Prostate gland (tissue), 2 donors: ENCODE measurements around the gene ZGPAT. TPM values are rescaled to one million over a fixed set of nuclear protein-coding genes. Genes with fewer than 3 reads are reported as not detected.

Experiments
- DNase-seq: peaks from one replicate; pipeline ENCODE4 v3.0.0-alpha.2; 2019; ENCODE audit warnings: low spot score
- H3K27ac ChIP-seq, 2 donors: fragments of 200-600 bp; sonication (generic); 2 replicates each; pipeline ENCODE4 v1.5.1; 2017 to 2019
- H3K27me3 ChIP-seq: fragments of 200-600 bp; sonication (generic); replicated peaks from 2 replicates; pipeline ENCODE4 v1.5.1; 2019; ENCODE audit not compliant: insufficient read depth
- H3K36me3 ChIP-seq, 2 donors: fragments of 200-600 bp; sonication (generic); 1 replicate in 1 of 2; 2 replicates in 1 of 2; pipeline versions ENCODE4 v1.5.1 to v1.8.1; 2017 to 2019
- H3K4me1 ChIP-seq: fragments of 200-600 bp; sonication (generic); replicated peaks from 2 replicates; pipeline ENCODE4 v1.5.1; 2019
- H3K4me3 ChIP-seq, 2 donors: fragments of 200-600 bp; sonication (generic); 2 replicates each; pipeline ENCODE4 v1.5.1; 2017 to 2019
- H3K9me3 ChIP-seq: fragments of 200-600 bp; sonication (generic); 2 replicates; pipeline ENCODE4 v1.5.1; 2017
- CTCF ChIP-seq, 4 experiments: fragments of 200-600 bp in 2 of 4; fragments of 450-650 bp in 2 of 4; sonication (generic) in 2 of 4; IDR thresholded peaks; 1 replicate in 3 of 4; 2 replicates in 1 of 4; pipeline ENCODE4 v1.5.1; 2016 to 2019; ENCODE audit warnings: antibody characterized with exemption in 4 of 4, mild to moderate bottlenecking in 2 of 4, moderate library complexity in 2 of 4
- POLR2A ChIP-seq: fragments of 450-650 bp; IDR thresholded peaks from one replicate; pipeline ENCODE4 v1.6.1; 2016; ENCODE audit warnings: antibody characterized with exemption, mild to moderate bottlenecking
- POLR2AphosphoS5 ChIP-seq: sonication (generic); formaldehyde crosslinking; IDR thresholded peaks from one replicate; pipeline ENCODE4 v1.6.1; 2017; ENCODE audit warnings: antibody characterized with exemption
- WGBS: methylation state at CpG from one replicate; pipeline ENCODE4 v1.1.5; 2018; 5-methylcytosine and 5-hydroxymethylcytosine counted together
- intact Hi-C: fragments of 100-400 bp; cut with DNase I; formaldehyde crosslinking; loops from one replicate; pipeline ENCODE4 v1.14.2; 2022
- total RNA-seq, 2 donors: library from RNA; depleted of rRNA; stranded (reverse); fragments of >200 nt; gene quantifications; one replicate each; pipeline ENCODE4 v1.1.0, GENCODE V29; 2016

ZGPAT gene
- total RNA-seq, 2 donors from 2014 or later, result 29.3 to 55.5 TPM

GRCh38 chr20:63701051-63701328, 6.8 kb upstream of the ZGPAT start:
- no peak for DNase-seq
- TF ChIP-seq POLR2A, result no peak
- no peak for TF ChIP-seq CTCF (IDR thresholded peaks at IDR 0.05)
- Histone ChIP-seq H3K36me3 (peaks cover 0 to 22% of the 10 kb centered on the region in 2 donors), H3K9me3 (no peaks in the 10 kb centered on the region), H3K4me3 (no peak overlapping the region), H3K27ac (no peak overlapping the region), H3K4me1 (peaks cover 7% of the 10 kb centered on the region), H3K27me3 (no peaks in the 10 kb centered on the region)
- intact Hi-C loops, result no loop called here
- 79% methylated on average over 5 of the region's 5 CpGs for WGBS

- intact Hi-C loops, result no loop called here
- no peaks in the 10 kb centered on the region for H3K9me3 ChIP-seq
- DNase-seq, result no peak
- H3K4me1 ChIP-seq, result peaks cover 8% of the 10 kb centered on the region
- no peak overlapping the region for H3K27ac ChIP-seq
- no peak overlapping the region for H3K4me3 ChIP-seq
- TF ChIP-seq POLR2A (no peak), POLR2AphosphoS5 (no peak), CTCF (IDR thresholded peaks at IDR 0.05) (no peak)
- no peaks in the 10 kb centered on the region for H3K27me3 ChIP-seq
- 85% methylated on average over 11 of the region's 14 CpGs for WGBS
- peaks cover 0 to 23% of the 10 kb centered on the region in 2 donors for H3K36me3 ChIP-seq
Observed at GRCh38 chr20:63701329-63702035, 6.4 kb upstream of the ZGPAT start.

- peaks cover 10% of the 10 kb centered on the region for H3K4me1 ChIP-seq
- WGBS, result 88% methylated on average over 16 of the region's 16 CpGs
Observed at GRCh38 chr20:63702036-63702665, 5.7 kb upstream of the ZGPAT start.

GRCh38 chr20:63702751-63703470, 4.9 kb upstream of the ZGPAT start:
- H3K4me1 ChIP-seq, result peaks cover 8% of the 10 kb centered on the region
- no peaks in the 10 kb centered on the region for H3K9me3 ChIP-seq
- WGBS, result 77% methylated on average over 12 of the region's 13 CpGs
- H3K27ac ChIP-seq, result no peak overlapping the region
- DNase-seq, result no peak
- H3K36me3 ChIP-seq, result peaks cover 0 to 23% of the 10 kb centered on the region in 2 donors
- intact Hi-C loops, result no loop called here
- no peak overlapping the region for H3K4me3 ChIP-seq
- no peak for TF ChIP-seq POLR2A
- TF ChIP-seq CTCF (IDR thresholded peaks at IDR 0.05), result no peak
- TF ChIP-seq POLR2AphosphoS5, result no peak
- H3K27me3 ChIP-seq, result no peaks in the 10 kb centered on the region

More at GRCh38 chr20:63702036-63702665, 5.7 kb upstream of the ZGPAT start:
- intact Hi-C loops, result no loop called here
- no peaks in the 10 kb centered on the region for H3K27me3 ChIP-seq
- no peak overlapping the region for H3K4me3 ChIP-seq
- peaks cover 0 to 23% of the 10 kb centered on the region in 2 donors for H3K36me3 ChIP-seq
- DNase-seq, result no peak
- H3K27ac ChIP-seq, result no peak overlapping the region
- TF ChIP-seq CTCF (IDR thresholded peaks at IDR 0.05) (no peak), POLR2AphosphoS5 (no peak), POLR2A (no peak)
- no peaks in the 10 kb centered on the region for H3K9me3 ChIP-seq
